Heart left ventricle (tissue), 13 donors: ENCODE data around the gene CTCFL.

Experiments
- CTCF ChIP-seq, 12 donors: fragments of 200-600 bp; sonication (generic) in 4 of 12; IDR thresholded peaks; one replicate each; pipeline versions ENCODE4 v1.5.0 to v1.8.0; 2018 to 2022; ENCODE audit warnings: antibody characterized with exemption in 12 of 12, mild to moderate bottlenecking in 5 of 12
- POLR2A ChIP-seq, 2 donors: fragments of 450-650 bp; IDR thresholded peaks; one replicate each; pipeline ENCODE4 v1.6.1; 2017; ENCODE audit warnings: antibody characterized with exemption in 2 of 2, mild to moderate bottlenecking in 2 of 2, moderate library complexity in 2 of 2
- donor health status: ischemic (EF 13 %, LVEDD 7.1; RV severe dilation, severe dysfunction).
- donor health status: DM: no; HTN: yes; CAD: no.
- donor health status: DM: no; HTN: no; CAD: no.
- donor health status: ischemic (EF 25% LVEDD 6.9; RV normal size, moderate dysfunction).
- donor health status: ischemic (EF 25% LVEDD 5.7; RV mildly dilated, moderate dysfunction).
- donor health status: ischemic (EF 35%, LVEDD 5.7; RV mildly dilated, moderate dysfunction).
- donor health status: nonischemic (EF 11% LVEDD 7.7; RV severe dilation, severe dysfunction).
- donor health status: DM: yes; HTN: yes; CAD: no.
- donor health status: PGD.
- donor health status: ischemic (EF 29% LVEDD 5.4; RV normal size, mild dysfunction).
- donor health status: nonischemic (EF 23%, LVEDD 6.1; RV moderate dilation, normal function).

GRCh38 chr20:57465943-57466342 lies 59.0 kb downstream of the CTCFL start:
- peak in 2 of 12 donors; percentile 8 to 12 for TF ChIP-seq CTCF (IDR thresholded peaks at IDR 0.05)
- no peak for TF ChIP-seq POLR2A (IDR thresholded peaks at IDR 0.05)
